ENCODE results near the gene BARX1. TPM values are rescaled to one million over a fixed set of nuclear protein-coding genes. Genes with fewer than 3 reads are reported as not detected.
"Not testable (repeated sequence)": the region's sequence is repeated elsewhere in the genome, so short reads cannot be mapped to it uniquely, and the experiment has no call there.

BARX1 gene
- total RNA-seq, 1 donor from 2014 or later = not detected

GRCh38 chr9:93952784-93953495, 2.2 kb downstream of the BARX1 start:
- ATAC-seq = peak; percentile 35
- no peak for DNase-seq (ENCODE audit: low spot score)

GRCh38 chr9:93952119-93952783, 2.9 kb downstream of the BARX1 start:
- DNase-seq (ENCODE audit: low spot score) = no peak
- no peak for ATAC-seq

DNA sequence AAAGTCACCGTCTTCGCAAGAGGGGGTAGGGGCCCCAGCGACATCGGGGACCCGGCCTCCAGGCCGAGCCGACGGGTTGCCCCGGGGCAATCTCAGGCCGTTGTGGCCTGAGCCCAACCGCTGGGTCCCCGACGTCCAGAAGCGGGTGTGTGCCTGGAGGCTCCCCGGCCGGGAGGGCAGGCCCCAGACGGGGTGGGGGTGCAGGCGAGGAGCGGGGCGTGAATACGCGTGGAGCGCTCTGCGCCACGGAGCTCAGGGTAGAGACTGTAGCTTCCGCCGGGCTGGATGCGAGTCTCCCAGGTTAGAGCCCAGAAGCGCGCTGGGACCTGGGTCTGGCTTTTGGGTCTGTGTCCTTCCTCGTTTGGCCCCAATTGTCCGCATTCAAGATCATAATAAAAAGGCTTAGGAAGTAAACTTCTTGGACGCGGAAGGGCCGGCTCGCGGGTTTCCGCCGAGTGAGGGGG, 3.5 kb downstream of the BARX1 start:
- ATAC-seq (peak; percentile 23), DNase-seq (ENCODE audit: low spot score) (no peak)

DNA sequence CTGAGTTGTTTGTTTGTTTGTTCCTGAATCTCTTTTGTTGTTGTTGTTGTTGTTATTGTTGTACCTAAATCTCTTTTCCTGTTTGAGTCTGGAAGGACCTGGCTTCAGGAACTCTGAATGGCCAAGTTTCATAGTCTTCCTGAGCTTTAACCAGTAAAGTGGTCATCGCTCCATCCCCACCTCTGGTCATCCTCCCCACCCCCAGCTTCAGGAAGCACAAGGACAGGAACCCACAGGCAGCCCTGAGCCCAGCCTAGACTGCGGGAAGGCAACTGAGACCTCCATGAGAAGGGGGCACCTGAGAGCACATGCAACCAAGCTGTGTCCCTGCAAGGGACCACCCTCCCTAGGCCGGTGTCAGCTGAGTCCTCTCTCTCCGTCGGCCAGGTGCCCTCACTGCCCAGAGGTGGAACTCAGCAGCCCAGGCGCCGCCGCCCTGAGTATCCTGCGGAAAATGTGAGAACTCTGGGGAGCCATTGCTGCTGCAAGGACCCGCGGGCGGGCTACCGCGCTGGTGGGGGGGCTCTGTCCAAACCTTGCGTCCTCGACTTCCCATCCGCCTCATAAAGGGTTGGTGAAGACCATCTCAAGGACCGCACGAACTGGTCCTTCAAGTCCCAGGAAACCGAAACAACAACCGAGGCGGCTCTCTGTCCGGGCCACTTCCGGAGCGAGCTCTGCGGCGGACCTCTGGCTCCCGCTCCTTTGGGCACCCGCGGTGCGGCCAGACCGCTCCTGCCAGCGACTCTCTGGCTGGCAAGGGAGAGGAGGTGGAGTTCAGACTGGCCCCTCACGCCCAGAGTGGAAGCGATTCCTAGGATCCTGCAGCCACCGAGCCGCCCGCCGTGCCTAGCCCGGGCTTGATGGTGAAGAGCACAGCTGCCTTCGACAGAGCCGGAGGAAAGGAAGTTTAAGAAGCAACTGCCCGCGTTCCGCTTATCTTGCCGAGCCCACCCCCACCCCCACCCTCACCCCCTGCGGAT, 4.2 kb downstream of the BARX1 start:
- peak; percentile 55 for DNase-seq (ENCODE audit: low spot score)
- peak; percentile 85 for ATAC-seq

DNA sequence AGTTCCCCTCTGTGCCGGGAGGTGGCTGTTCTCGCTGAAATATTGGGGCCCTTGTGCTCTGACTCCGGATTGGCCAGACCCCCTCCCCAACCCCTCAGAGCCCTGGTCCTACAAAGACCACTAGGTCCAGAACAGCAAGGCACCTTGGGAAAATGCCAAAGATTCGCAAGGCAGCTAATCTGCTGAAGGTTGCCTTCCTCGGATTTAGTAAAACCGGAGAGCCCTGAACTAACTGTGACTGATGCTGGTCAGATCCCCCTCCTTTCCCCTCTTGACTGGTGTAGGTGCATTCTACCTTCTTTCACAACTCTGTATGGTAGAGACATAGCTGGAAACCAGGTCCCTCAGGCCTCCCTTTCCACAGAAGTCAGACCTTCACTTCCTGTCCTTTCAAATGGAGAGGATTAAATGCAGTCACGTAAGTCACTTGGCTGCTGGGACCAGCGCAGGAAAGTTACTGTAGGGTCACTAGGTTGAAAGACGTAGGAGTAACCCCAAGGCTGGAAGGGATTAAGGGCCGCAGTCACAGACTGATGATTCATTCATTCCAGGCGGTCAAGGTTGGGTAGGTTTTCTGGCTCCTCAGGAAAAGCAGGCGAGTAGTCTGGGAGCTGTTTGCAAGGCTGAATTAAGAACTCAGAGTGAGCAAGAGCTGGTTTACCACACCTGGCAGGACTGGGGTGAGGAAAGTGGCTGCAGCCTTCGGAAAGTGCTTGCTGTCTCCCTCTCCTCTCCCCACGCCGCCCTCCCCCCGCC, 5.3 kb downstream of the BARX1 start:
- DNase-seq (ENCODE audit: low spot score) (no peak), ATAC-seq (no peak)

DNA sequence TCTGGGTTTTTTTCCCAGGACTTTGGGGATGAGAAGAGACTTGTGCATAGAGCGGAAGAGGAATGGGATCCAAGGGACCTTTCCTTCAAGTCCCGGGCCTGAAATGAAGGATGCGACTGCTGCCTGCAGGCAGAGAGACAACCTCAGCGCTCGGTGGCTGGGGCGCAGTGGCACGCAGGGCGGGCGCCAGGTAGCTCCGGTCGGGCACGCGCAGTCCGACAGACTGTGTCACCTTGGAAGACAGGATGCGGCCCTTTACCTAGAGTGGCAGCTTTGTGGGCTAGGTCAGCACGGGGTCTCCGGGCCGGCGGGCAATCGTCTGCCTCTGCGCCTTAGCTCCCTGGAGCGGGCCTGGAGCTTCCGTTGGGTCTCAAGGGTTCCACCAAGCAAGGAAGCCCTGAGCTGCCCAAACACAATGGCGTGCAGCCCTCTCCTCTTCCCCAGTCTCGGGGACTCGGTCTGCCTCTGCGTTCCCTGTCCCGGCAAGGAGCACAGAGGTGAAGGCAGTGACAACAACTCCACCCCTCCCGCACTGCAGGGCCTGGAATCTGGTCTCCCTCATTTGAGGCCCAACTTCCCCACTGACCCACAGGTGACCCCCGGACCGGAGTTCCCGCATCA, 6.0 kb downstream of the BARX1 start:
- DNase-seq (ENCODE audit: low spot score) (no peak), ATAC-seq (no peak)

- no peak for ATAC-seq
- DNase-seq (ENCODE audit: low spot score) = no peak
These were observed 6.6 kb downstream of the BARX1 start for GRCh38 chr9:93948441-93949072.

- no peak for DNase-seq (ENCODE audit: low spot score)
- ATAC-seq = no peak
These were observed 7.6 kb downstream of the BARX1 start for GRCh38 chr9:93947409-93948070.

DNA sequence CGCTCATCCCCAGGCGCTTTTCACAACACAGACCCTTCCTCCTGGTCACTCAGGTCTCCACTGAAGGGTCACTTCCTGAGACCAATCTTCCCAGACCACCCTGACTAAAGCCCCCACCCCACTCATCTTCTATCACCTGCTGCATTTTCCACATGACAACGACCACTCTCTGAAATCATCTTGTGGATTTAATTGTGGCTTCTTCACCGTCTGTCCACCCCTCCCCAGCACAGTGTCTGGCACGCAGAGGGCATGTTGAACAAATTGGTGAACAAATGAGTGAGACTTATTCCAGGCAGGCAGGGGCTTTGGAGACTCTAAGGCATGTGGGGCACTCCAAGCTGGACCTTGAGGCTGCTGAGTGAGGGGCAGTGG, 8.8 kb downstream of the BARX1 start:
- DNase-seq (ENCODE audit: low spot score) (no peak), ATAC-seq (no peak)

- ATAC-seq = peak; percentile 19
These were observed 9.5 kb downstream of the BARX1 start for GRCh38 chr9:93945400-93946337.

GRCh38 chr9:93944011-93944410, 11.1 kb downstream of the BARX1 start:
- ATAC-seq (no peak), DNase-seq (ENCODE audit: low spot score) (no peak)

More at GRCh38 chr9:93945400-93946337, 9.5 kb downstream of the BARX1 start:
- DNase-seq (ENCODE audit: low spot score) = no peak

DNA sequence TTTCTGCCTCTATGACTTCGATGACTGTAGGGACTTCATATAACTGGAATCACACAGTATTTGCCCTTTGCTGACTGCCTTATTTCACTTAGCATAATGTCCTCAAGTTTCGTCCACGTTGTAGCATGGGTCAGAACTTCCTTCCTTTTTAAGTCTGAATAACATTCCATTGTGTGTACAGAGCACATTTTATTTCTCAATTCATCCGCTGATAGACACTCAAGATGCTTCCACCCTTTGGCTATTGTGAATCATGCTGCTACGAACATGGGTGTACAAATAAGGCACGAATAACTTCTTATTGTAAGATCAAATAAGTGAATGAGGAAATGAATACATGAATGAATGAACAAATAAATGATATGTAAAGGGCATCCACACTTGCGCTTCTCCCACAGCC, 13.0 kb downstream of the BARX1 start:
- DNase-seq (ENCODE audit: low spot score) = no peak
- ATAC-seq = no peak

- DNase-seq (ENCODE audit: low spot score) = no peak
- no peak for ATAC-seq
These were observed 13.7 kb downstream of the BARX1 start for GRCh38 chr9:93941493-93941892.

- ATAC-seq (no peak), DNase-seq (ENCODE audit: low spot score) (no peak)
These were observed 14.2 kb downstream of the BARX1 start for GRCh38 chr9:93940951-93941350.

- ATAC-seq; DNase-seq (ENCODE audit: low spot score): not testable (repeated sequence)
These were observed 15.6 kb downstream of the BARX1 start for GRCh38 chr9:93939589-93939988.

DNA sequence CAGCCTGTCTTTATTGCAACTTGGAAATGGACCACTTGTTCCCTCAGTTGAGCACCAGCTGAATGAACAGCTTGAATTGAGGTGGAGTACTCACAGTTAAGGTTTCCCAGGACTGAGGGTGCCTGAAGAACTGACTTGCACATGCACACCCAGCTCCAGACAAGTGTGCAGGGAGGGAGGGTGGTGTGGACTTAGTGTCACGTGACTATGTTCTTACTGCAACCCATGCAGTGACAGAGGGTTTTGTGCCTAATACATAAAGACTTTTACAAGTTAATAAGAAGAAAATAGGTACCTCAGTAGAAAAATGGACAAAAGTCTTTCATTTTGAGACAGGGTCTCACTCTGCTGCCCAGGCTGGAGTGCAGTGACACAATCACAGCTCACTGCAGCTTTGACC, 18.0 kb downstream of the BARX1 start:
- DNase-seq (ENCODE audit: low spot score) = no peak
- ATAC-seq = no peak

DNA sequence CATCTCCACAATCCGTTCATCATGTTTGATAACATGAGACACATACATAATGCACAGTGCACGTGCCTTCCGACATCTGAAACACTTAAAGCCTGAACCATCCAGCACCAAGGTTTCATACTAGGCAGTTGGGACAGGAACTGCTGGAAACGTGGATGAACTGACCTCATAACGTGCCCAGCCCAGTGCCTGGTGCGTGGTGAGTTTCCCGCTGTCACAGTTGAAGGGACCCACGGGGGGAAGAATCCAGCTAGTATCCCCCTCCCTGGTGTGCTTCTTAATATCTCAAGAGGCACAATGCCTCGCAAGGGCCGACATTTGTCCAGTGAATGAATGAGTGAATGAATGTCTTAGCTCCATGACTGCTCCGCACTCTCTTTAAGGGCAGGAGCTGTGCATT, 23.2 kb downstream of the BARX1 start:
- ATAC-seq = no peak
- no peak for DNase-seq (ENCODE audit: low spot score)

GRCh38 chr9:93930070-93930469, 25.1 kb downstream of the BARX1 start:
- no peak for ATAC-seq
- no peak for DNase-seq (ENCODE audit: low spot score)

Data from left lobe of liver (tissue), 2 donors.